GM18873 (cell line): Measurements from ENCODE around the gene ANKRD33B.
"Not testable (repeated sequence)": the region's sequence is repeated elsewhere in the genome, so short reads cannot be mapped to it uniquely, and the experiment has no call there.

Experiments
- ATAC-seq: cut with Tn5 transposase; IDR thresholded peaks from one replicate; pipeline ENCODE4 v1.9.1; 2021; ENCODE audit warnings: mild to moderate bottlenecking, moderate library complexity, moderate number of reproducible peaks; ENCODE audit not compliant: unreplicated experiment, low FRiP score

The ANKRD33B gene

DNA sequence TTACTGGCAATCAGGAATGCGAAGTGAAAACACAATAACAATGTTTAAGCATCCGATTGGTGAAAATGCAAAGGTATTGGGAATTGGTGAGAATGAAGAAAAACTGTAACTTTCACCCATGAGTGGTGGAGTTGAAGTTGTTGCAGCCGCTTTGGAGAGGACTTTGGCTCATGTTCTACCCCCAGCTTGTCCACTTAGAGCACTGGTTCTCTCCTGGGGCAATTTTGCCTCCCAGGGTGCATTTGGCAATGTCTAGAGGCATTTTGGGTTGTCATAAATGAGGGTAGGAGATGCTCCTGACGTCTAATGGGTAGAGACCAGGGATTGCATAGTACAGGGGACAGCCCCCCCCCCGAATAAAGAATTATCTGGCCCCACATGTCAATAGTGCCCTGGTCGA is 46.2 kb downstream of the ANKRD33B start:
- no peak for ATAC-seq

DNA sequence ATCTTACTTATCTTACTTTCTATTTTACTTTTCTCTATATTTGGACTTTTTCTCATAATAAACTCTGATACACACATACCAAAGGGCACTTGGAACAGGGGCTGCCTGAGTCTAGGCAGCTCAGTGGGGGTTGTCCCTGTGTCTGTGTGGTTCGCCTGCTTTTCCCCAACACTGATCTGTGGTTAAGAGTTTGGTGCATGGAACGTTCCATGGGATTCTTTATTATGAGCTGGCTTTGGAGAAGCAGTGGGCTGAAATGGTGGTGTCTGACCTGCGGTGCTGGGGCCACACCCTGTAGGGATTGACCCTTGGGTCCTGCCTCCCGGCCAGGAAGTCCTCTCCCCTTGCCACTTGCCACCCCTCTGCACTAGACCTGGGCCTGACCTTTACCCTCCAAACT is 47.4 kb downstream of the ANKRD33B start:
- no peak for ATAC-seq

DNA sequence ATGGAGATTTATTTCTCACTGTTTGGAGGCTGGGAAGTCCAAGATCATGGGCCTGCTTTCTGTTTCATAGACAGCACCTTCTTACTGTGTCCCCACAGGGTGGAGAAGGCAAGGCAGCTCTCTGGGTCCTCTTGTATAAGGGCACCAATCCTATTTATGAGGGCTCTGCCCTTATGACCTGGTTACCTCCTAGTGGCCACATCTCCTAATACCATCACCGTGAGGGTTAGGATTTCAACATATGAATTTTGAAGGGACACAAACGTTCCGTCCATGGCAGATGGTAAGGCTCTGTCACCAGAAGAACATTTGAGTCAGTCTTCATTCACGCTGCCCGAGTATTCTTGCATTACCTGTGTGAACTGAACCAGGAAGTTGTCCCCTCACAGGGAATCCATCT is 48.4 kb downstream of the ANKRD33B start:
- no peak for ATAC-seq

DNA sequence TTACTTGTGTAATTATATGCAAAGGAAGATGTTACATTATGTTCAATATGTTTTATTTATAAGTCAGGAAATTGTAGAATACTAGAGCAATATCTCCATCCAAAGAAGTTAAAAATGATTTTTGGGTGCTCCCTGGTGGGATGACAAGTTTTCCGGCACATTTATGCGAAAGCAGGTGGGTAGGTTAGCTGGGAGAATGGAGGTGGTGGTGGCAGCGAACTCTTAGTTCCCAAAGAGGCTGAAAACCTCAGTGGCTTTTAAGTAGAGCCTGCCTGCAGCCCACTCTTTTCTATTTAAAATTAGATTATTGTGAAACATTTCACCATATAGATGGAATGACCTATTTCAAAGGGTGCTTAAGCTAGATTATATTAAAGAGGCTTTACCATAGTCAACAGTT is 51.8 kb downstream of the ANKRD33B start:
- ATAC-seq: no peak

DNA sequence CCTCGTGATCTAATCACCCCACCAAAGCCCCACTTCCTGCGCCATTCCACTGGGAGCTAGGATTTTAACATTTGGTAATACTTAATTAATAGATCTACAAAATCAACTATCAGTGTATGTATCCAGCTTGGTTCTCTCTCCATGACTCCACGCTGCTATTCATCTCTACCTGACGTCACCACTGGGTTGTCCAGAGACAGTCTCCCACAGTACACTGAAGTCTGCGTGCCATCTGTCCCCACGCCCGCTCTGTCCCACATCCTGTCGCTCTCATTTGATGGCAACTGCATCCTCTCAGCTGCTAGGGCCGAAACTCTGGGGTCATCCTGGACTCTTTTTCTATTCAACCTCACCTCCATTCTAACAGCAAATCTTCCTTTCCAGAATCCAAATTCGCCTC is 53.2 kb downstream of the ANKRD33B start:
- ATAC-seq: no peak

DNA sequence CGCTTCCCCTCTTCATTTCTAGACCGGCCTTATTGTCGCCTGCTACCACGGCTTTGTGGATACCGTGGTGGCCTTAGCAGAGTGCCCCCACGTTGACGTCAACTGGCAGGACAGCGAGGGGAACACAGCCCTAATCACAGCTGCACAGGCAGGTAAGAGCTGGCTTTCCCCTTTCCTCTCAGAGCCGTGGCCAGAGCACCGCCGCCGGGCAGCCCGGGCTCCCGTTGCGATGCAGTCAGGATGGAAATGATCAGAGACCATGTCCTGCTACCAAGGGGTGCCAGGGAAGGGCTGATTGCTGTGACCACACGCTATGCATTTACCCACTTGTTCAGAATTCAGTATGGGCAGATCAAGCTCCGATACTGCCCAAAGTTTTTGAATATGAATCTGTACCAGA is 54.4 kb downstream of the ANKRD33B start:
- ATAC-seq: no peak

DNA sequence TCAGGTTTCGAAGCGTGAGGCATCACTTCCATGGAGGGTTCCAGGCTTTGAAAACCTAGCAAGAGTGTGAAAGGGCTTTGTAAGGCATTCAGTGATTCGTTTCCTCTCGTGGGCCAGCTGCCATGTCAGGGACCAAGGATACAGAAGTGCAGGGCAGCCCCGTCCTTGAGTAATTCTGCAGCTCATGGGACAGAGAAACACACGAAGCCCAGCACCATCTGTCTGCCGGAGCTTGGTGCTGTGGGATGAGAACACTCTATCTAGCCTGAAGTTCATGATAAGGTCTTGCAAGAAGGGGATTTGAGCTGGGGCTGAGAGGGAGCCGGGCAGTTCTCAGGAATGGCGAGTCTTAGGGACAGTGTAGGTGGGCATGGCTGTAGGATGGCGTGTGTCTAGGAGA is 55.8 kb downstream of the ANKRD33B start:
- no peak for ATAC-seq

DNA sequence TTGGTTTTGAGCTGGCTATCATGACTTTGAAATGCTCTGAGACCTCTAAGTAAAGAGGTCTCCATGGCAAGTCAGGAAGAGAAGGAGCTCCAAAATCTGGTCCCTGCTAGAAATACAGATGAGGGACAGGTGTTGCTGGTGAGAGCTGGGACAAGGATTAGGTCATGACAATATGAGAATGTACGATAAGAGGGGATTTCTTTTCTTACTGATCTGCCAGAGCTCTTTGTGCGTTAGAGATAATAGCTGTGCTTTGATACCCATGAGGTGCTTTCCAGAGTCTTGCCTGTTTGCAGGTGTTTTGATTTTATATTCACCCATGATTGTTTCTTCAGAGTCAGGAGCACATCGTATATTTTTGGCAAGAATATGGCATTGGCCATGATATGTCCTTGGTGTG is 56.5 kb downstream of the ANKRD33B start:
- peak; percentile 54 for ATAC-seq

DNA sequence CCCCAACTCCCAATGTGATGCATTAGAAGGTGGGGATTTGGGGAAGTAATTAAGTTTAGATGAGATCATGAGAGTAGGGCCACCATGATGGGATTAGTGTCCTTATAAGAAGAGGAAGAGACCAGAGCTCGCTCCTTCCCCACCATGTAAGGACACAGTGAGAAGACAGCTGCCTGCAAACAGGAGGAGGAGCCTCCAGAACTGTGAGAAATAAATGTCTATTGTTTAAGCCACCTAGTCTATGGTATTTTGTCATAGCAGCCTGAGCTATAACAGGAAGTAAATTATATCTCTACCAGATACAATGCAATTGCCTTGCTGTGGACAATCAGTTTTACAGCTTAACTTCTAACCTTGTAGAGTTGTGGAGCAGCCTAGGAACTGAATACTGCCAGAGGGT is 58.0 kb downstream of the ANKRD33B start:
- no peak for ATAC-seq

DNA sequence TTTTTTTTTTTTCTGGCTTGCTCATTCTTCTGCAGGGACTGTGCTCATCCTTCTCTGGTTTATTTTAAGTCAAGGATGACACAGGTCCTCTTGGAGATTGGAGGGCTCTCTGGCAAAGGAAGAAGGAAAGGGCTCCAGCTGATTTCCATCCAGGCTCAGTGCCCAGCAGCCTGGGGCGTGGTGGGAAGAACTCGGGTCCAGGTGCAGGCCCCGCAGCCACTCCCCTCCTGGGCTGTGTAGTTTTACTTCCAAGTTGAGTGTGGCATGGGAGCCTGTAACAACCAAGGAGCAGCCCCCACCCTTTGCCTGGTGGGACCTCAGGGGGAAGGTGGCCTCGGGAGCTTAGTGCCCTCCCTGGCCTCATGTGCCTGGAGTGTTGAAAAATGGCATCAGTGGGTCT is 58.9 kb downstream of the ANKRD33B start:
- no peak for ATAC-seq

DNA sequence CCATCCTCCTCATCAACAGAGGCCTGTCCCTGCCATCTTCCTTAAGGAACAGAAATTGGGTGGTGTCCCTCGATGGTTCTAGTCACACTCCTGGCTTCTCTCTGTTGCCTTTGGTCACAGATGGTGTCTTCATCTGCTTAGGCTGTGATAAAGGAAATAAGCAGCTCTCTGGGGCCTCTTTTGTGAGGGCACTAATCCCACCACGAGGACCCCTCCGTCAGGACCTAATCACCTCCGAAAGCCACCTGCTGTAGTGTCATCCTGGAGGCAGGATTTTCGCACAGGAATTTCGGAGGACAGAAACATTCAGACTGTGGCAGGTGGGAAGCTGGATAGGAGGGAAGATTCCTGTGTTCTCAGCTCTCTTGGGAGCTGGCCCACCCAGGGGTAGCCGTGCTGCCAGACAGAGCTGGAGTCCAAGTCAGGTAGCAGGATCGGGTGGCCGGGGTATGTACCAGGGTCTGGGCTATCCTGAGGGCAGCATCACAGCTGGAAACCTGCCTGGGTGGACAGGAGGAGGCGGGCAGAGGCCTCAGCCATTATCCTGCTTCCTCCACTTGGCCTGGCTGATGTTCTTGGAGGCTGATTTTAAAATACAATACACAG is 59.5 kb downstream of the ANKRD33B start:
- no peak for ATAC-seq

DNA sequence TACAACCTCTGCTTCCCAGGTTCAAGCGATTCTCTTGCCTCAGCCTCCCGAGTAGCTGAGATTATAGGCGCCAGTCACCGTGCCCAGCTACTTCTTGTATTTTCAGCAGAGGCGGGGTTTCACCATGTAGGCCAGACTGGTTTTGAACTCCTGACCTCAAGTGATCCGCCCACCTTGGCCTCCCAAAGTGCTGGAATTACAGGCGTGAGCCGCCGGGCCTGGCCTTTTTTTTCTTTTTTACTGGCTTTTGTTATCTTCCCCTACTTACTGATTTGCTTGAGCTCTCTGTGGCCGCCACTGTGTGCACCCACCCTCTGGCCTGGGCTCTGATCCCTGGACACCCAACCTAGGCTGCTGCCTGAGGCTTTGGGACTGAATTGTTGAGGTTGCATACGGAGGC is 60.3 kb downstream of the ANKRD33B start:
- no peak for ATAC-seq

DNA sequence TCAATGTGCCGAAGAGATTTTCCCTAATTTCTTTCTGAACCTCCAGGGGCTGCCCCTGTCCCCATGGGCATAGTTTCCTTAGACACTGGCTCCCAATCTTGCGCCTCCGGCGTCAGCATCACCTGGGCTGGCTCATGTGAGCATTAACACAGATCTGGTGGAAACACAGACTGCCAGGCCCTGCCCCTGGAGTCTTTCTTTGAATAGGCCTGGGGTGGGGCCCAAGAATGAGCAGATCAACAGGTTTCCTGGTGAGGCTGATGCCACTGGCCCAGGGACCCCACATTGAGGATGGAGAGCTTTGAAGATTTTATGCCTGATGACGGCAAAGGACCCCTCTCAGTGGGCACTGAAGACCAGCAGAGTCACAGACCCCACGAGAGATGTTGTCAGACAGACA is 60.8 kb downstream of the ANKRD33B start:
- ATAC-seq: no peak

DNA sequence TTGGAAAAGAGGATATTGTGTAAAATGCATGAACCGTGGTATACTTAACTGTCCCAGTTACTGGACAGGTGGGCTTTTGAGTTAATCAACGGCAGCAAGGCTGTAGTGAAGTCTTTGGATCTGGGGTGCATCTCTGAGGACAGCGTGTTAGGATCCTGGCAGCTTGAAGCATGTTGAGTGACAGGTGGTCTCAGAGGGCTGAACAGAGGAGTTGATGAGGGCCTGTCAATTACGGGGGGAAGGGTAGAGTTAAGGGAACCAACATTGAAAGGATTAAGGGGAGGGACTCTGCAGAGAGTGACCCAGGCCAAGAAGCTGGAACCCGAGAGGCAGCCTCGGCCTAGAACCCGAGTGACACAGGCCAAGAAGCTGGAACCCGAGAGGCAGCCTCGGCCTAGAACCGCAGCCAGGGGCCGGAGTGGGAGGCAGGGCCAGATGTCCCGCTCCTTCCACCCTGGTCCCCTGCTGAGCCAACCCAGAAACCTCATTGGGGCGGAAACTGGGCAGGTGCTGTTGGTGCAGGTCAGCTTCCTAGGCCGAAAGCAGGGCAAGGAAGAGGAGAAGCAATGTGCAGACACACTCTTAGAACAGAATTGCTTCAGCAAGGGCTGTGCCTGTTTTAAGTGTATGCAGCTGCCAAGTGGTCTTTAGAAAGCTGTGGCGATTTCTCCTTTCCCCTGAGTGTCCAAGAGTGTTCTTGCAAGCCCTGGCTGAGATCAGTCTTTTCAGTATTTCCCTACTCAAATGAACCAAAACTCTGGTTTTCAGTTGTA is 62.0 kb downstream of the ANKRD33B start:
- ATAC-seq: no peak

DNA sequence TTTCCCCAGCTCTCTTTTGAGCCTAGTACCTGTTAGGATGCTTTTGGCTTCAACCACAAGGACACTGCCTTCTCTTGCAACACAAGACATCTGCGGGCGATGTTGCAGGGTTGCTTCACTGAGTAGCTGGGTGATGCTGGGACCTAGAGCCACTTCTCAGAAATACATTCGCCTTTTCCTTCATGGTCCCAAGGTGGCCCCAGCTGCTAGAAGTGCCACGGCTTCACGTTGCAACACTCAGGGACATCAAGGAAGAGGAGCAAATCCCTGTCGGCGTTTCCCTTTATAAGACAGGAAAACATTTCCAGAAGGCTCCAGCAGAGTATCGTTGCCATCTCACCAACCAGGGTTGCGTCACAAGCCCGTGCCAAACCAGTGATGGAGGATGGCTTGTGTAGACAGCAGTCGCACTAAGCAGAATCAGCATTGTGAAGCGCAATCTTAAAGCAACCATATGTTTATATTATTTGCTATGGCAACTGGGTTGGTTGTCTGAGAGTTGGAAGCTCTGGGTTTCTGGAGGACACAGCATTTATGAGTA is 62.7 kb downstream of the ANKRD33B start:
- ATAC-seq: no peak

DNA sequence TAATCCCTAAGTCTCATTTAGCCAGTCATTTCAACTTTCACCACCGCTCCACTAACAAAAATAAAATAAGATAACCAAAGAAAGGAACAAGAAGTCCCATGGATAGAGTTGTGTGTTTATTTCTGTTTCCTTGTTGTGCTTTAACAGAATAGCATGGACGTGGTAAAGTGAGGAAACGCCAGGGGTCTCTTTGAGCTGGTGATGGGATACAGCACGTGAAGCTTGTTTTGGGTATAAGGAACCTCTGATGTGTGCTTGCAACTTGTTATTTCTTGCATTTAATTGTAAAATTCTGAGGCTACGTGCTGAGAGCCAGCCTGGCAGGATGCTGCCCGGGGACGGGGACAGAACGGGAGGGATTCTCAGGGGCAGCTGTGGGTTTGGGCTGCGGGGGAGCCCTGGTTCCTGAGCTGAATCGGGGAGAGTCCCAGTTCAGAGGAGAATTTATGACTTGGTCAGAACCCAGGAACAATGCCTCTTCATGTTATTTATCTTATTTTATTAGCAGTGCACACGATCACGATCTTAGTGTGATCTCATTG is 63.4 kb downstream of the ANKRD33B start:
- peak; percentile 3 for ATAC-seq

DNA sequence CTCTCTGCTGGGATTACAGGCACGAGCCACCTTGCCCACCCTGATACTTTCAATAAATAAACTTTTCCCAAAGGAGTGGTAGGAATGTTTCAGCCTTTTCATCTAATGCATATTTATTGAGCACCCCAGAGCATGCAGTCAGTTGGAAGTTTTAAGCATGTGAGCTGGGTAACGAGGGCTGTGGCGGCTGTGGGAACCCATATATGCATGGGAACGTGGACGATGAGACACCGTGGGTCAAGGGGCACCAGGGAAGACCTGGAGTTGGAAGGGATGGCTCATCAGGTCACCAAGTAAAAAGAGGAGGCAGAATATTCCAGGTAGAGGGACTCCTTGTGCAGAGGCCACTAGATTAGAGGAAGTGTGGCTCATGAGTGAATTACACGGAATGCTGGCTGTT is 64.7 kb downstream of the ANKRD33B start:
- ATAC-seq: no peak

DNA sequence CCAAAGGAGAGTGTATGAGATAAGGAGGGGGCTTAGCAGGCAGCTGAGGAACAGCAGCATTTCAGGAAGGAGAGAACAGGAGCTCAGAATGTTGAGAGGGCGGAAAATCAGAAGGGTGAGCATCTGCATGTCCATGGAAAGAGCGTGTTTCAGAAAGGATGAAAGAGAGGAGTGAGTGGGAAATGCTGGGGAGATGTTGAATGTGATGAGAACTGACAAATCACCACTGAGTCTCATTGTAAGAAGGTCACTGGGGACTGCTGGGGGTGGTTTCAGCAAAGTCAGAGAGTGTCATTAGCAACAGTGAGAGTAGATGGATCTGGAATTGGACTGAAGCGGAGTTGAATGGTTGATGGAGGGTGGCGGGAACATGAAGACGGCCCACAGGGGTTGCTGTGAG is 65.8 kb downstream of the ANKRD33B start:
- no peak for ATAC-seq

DNA sequence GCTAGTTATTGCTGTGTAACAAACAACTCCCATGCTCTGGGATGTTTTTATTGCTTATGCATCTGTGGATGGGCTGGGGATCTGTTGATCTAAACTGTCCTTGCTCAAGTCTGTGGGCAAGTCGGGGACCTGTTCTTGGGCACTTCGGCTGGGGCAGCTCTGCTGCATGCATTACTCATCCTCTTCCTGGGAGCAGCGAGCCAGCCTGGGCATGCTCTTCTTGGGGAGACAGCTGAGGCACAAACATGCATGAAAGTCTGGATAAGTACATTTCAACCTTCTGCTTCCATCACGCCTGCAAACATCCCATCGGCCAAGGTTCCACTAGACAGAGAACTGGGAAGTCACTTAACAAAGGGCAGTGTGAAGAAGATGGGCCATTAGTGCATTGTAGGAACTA is 66.3 kb downstream of the ANKRD33B start:
- no peak for ATAC-seq

DNA sequence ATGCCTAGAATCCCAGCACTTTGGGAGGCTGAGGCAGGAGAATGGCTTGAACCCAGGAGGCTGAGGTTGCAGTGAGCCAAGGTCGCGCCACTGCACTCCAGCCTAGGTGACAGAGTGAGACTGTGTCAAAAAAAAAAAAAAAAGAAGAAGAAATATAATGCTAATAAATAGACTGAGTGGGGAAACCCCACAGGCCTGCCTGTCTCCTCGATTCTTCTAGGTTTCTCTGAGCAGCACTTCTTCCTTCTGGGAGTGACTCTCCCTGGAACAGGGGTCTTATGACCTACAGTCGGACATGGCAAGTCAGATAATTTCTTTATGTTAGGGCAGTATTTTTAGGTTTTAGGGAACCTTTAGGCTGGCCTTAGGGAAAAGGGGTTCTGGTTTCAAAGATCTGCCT is 66.9 kb downstream of the ANKRD33B start:
- ATAC-seq: not testable (repeated sequence)

DNA sequence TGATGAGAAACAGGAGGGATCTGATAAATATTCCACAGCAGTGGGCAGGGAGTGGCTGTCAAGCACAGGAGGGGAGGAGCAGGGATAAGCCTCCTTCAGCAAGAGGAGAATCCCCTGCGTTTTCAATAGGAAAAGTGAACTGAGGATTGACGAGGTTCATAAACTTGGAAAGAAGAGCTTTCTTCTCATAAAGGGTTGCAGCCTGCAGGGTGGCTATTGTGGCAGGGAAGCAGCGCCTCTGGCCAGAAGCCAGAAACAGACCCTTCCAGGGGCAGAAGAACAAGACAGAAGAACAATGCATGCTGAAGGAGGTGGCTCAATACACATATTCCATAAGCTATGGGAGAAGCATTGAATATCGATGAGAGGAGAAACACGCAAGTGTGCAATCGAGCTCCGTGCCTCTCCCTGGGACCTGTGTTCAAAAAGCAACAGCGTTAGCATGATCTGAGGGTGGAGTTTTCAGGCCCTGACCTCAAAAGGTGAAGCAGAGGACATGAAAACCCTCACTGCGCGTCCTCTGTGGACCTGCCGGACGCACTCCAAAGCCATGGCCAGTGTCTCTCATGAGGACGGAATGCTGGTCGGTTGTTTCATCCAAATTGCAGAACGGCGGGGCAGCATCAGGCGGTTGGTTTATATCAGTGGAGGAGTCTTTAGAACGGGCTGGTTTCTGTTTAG is 67.6 kb downstream of the ANKRD33B start:
- peak; percentile 0 for ATAC-seq
